ENCODE results near the gene NLE1.
A peak's percentile ranks its signal among the peaks of the same experiment; 100 is the strongest.

The NLE1 gene

DNA sequence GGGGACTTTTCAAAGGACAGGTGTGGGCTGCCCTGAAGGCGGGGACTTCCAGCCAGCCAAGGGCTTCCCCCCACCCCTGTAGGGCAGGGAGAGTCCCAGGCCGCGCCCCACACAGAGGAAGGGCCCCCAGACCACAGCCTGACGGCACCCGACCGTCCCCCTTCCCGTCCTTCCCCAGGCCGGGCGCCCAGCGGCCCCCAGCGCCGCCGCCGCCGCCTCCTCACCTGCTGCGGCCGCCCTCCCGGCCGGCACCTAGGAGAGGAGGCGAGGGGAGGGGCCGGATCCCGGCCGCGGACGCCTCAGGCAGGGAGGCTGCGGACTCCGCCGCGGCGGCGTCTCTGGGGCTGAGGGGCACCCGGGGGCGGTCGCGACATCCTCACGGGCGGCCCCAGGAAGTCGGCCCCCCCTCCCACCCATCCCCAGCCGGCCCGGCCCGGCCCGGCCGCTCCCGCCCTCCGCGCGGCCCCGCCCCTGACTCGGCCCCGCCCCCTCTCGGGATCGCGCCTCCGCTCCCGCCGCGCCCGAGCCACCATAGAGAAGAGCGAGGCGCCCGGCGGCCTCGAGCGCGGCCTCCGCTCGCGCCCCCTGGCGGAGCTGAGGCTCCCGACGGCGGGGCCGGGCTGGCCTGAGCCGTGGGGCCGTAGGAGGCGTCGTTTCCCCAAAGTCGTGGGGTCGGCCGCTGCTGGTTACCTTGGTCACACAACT lies 53.1 kb downstream of the NLE1 start:
- H3K27me3 ChIP-seq (replicated peaks) = no peaks in the 10 kb centered on the region

DNA sequence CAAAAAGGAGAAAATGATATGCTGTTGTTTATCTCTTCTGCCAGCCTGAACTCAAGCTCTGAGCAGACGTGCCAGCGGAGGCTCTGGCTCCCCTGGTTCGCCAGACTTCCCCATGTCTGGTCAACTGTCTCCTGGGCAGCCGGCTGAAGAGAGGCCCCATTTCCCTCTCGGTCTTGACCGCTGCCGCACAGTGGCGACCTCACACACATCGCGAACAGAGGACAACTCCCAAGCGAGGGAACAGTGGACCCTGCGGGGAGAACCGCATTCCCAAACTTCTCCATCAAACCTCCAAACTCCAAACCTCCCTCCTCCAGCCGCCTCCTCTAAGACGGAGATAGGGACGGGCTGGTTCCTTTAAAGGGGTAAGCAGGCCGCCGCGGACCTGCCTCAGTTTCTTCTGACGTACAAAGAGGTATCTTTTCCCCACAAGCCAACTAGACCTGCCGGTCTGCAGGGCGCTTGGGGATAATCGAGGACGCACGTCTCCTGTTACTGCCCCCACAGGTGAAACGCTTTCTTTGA lies 53.7 kb downstream of the NLE1 start:
- Histone ChIP-seq H3K4me3 (ENCODE audit: low read depth, low read length) (peak overlapping the region; percentile 90), H3K27me3 (replicated peaks) (no peaks in the 10 kb centered on the region), H3K36me3 (replicated peaks) (no peaks in the 10 kb centered on the region), H3K27ac (peak overlapping the region; percentile 69)
- TF ChIP-seq, protein P1, sequence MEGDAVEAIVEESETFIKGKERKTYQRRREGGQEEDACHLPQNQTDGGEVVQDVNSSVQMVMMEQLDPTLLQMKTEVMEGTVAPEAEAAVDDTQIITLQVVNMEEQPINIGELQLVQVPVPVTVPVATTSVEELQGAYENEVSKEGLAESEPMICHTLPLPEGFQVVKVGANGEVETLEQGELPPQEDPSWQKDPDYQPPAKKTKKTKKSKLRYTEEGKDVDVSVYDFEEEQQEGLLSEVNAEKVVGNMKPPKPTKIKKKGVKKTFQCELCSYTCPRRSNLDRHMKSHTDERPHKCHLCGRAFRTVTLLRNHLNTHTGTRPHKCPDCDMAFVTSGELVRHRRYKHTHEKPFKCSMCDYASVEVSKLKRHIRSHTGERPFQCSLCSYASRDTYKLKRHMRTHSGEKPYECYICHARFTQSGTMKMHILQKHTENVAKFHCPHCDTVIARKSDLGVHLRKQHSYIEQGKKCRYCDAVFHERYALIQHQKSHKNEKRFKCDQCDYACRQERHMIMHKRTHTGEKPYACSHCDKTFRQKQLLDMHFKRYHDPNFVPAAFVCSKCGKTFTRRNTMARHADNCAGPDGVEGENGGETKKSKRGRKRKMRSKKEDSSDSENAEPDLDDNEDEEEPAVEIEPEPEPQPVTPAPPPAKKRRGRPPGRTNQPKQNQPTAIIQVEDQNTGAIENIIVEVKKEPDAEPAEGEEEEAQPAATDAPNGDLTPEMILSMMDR (IDR thresholded peaks at IDR 0.05; ENCODE audit: low read depth, low read length, missing control alignments) = peak; percentile 14
- DNase-seq = peak; percentile 34
- in situ Hi-C loops (cut with HindIII; ENCODE audit: low pct_ligation_motif_present, low sequenced_read_pairs) = no loop called here

More for the DNA sequence above, 53.1 kb downstream of the NLE1 start:
- in situ Hi-C loops (cut with HindIII; ENCODE audit: low pct_ligation_motif_present, low sequenced_read_pairs) = no loop called here
- H3K27ac ChIP-seq = peak overlapping the region; percentile 69
- peak overlapping the region; percentile 90 for H3K4me3 ChIP-seq (ENCODE audit: low read depth, low read length)
- DNase-seq = peak; percentile 66
- no peaks in the 10 kb centered on the region for H3K36me3 ChIP-seq (replicated peaks)
- TF ChIP-seq, protein P1 (IDR thresholded peaks at IDR 0.05; ENCODE audit: low read depth, low read length, missing control alignments) = peak; percentile 57

DNA sequence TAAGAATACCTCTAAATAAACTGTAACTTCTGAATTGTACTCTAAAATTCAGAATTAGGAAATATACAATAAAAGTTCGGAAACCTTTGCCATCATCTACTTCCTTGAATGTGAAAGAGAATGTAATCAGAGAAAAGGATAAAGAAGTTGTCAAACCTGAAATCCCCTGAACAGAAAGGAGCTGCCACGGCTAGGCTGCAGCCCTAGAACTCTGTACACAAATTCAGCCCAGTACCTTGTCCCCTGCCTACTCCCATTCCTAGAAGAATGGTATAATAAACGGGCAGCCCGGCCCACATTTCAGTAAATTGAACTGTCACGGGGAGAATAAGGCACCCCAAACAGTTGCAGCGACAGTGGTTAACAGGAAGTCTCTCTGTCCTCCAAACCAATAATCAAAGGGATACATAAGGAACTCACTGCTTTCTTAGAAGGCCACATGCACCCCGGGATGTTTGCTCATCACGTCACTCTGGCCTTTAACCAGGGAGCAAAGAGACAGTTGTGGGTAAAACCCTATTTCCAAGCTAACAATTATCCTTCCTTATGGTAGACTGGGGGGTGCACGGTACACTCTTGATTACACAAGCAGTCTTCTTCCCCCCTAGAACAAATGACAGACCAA lies 54.3 kb downstream of the NLE1 start:
- TF ChIP-seq, protein P1 (IDR thresholded peaks at IDR 0.05; ENCODE audit: low read depth, low read length, missing control alignments) = no peak
- peak overlapping the region; percentile 69 for H3K27ac ChIP-seq
- peak; percentile 25 for DNase-seq
- in situ Hi-C loops (cut with HindIII; ENCODE audit: low pct_ligation_motif_present, low sequenced_read_pairs) = no loop called here
- H3K36me3 ChIP-seq (replicated peaks) = no peaks in the 10 kb centered on the region
- peak overlapping the region; percentile 90 for H3K4me3 ChIP-seq (ENCODE audit: low read depth, low read length)
- no peaks in the 10 kb centered on the region for H3K27me3 ChIP-seq (replicated peaks)

DNA sequence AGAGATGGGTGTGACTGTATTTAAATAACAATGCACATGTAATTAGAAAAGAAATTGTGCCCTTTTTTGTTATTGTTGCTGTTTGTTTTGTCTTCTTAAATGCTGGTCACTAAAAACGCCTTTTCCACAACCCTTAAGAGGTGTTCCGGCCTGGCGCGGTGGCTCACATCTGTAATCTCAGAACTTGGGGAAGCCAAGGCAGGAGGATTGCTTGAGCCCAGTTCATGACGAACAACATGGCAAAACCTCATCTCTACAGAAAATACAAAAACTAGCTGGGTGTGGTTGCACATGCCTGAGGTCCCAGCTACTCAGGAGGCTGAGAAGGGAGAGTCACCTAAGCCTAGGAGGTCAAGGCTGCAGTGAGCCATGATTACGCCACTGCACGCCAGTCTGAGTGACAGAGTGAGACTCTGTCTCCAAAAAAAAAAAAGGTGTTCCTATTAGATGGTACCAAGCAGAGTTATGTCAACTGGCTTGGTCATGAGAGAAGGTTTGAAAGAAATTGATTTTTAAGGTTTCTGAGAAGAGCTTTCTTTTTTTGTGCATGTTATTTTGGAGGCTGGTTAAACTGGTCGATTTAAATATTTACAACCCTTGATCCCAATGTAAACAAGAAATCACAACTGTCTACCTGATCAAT lies 55.1 kb downstream of the NLE1 start:
- TF ChIP-seq, protein P1 (IDR thresholded peaks at IDR 0.05; ENCODE audit: low read depth, low read length, missing control alignments) = no peak
- no peaks in the 10 kb centered on the region for H3K36me3 ChIP-seq (replicated peaks)
- DNase-seq = no peak
- no peaks in the 10 kb centered on the region for H3K27me3 ChIP-seq (replicated peaks)
- in situ Hi-C loops (cut with HindIII; ENCODE audit: low pct_ligation_motif_present, low sequenced_read_pairs) = no loop called here
- H3K4me3 ChIP-seq (ENCODE audit: low read depth, low read length) = no peak overlapping the region
- no peak overlapping the region for H3K27ac ChIP-seq

DNA sequence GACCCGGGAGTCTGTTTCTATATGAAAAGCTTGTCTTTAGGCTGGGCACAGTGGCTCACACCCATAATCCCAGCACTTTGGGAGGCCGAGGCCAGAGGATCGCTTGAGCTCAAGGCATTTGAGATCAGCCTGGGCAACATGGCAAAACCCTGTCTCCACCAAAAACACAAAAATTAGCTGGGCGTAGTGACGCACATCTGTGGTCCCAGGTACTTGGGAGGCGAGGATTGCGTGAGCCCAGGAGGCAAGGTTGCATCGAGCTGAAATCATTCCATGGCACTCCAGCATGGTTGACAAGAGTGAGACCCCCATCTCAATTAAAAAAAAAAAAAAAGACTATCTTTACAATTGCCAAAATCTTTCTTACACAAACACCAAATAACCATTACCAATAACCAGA lies 55.9 kb downstream of the NLE1 start:
- Histone ChIP-seq H3K27ac (no peak overlapping the region), H3K36me3 (replicated peaks) (no peaks in the 10 kb centered on the region), H3K4me3 (ENCODE audit: low read depth, low read length) (no peak overlapping the region), H3K27me3 (replicated peaks) (no peaks in the 10 kb centered on the region)
- in situ Hi-C loops (cut with HindIII; ENCODE audit: low pct_ligation_motif_present, low sequenced_read_pairs) = no loop called here
- TF ChIP-seq, protein P1 (IDR thresholded peaks at IDR 0.05; ENCODE audit: low read depth, low read length, missing control alignments) = no peak
- no peak for DNase-seq

Measured in brain microvascular endothelial cell (primary cell).